MM.1S (cell line): ENCODE measurements around the gene PLAAT2.
"Not testable (repeated sequence)": the region's sequence is repeated elsewhere in the genome, so short reads cannot be mapped to it uniquely, and the experiment has no call there.

ENCODE experiments used
- DNase-seq: peaks from one replicate; pipeline ENCODE4 v3.0.0-alpha.2; 2015
- H2AFZ ChIP-seq: fragments of 300-600 bp; sonication (generic); 2 replicates; pipeline ENCODE4 v1.6.0; 2016; ENCODE audit warnings: antibody characterized with exemption, low read length
- H3F3A ChIP-seq: fragments of 300-600 bp; sonication (generic); 2 replicates; pipeline ENCODE4 v1.6.1; 2016; ENCODE audit warnings: mild to moderate bottlenecking, antibody characterized with exemption, low read length, moderate library complexity, mixed read lengths; ENCODE audit not compliant: insufficient read depth
- H3K27ac ChIP-seq: fragments of 300-600 bp; sonication (generic); 2 replicates; pipeline ENCODE4 v1.5.1; 2016; ENCODE audit warnings: mild to moderate bottlenecking, low read length
- H3K27me3 ChIP-seq: fragments of 300-600 bp; sonication (generic); replicated peaks from 2 replicates; pipeline ENCODE4 v1.6.0; 2016; ENCODE audit warnings: low read length; ENCODE audit not compliant: insufficient read depth
- H3K36me3 ChIP-seq: fragments of 300-600 bp; sonication (generic); replicated peaks from 2 replicates; pipeline ENCODE4 v1.6.1; 2016; ENCODE audit warnings: mild to moderate bottlenecking, low read length, mixed read lengths; ENCODE audit not compliant: insufficient read depth
- H3K4me1 ChIP-seq: fragments of 300-600 bp; sonication (generic); 2 replicates; pipeline ENCODE4 v1.6.1; 2016; ENCODE audit warnings: low read length, mixed read lengths
- H3K4me2 ChIP-seq: fragments of 300-600 bp; sonication (generic); 2 replicates; pipeline ENCODE4 v1.6.0; 2016; ENCODE audit warnings: low read depth, low read length
- H3K4me3 ChIP-seq: fragments of 300-600 bp; sonication (generic); 2 replicates; pipeline ENCODE4 v1.5.1; 2016; ENCODE audit warnings: low read length, mixed read lengths
- H3K79me2 ChIP-seq: fragments of 300-600 bp; sonication (generic); 2 replicates; pipeline ENCODE4 v1.6.1; 2016; ENCODE audit warnings: mixed run types, low read length, mixed read lengths
- H3K9ac ChIP-seq: fragments of 300-600 bp; sonication (generic); 2 replicates; pipeline ENCODE4 v1.6.1; 2016; ENCODE audit warnings: low read length, mixed read lengths
- H3K9me2 ChIP-seq: fragments of 300-600 bp; sonication (generic); replicated peaks from 2 replicates; pipeline ENCODE4 v1.6.1; 2016; ENCODE audit warnings: mild to moderate bottlenecking, low read length, mixed read lengths; ENCODE audit not compliant: insufficient read depth
- H3K9me3 ChIP-seq: fragments of 300-600 bp; sonication (generic); replicated peaks from 2 replicates; pipeline ENCODE4 v1.6.1; 2016; ENCODE audit warnings: mild to moderate bottlenecking, low read length, mixed read lengths; ENCODE audit not compliant: insufficient read depth
- H4K20me1 ChIP-seq: fragments of 300-600 bp; sonication (generic); 2 replicates; pipeline ENCODE4 v1.6.1; 2016; ENCODE audit warnings: mild to moderate bottlenecking, low read length, moderate library complexity, mixed read lengths; ENCODE audit not compliant: insufficient read depth
- EZH2 ChIP-seq: fragments of 300-600 bp; sonication (generic); optimal IDR thresholded peaks from 2 replicates; pipeline ENCODE3; 2017; ENCODE audit warnings: low read depth, mild to moderate bottlenecking, antibody characterized with exemption, low read length, mixed read lengths
- EZH2phosphoT487 ChIP-seq: fragments of 300-600 bp; sonication (generic); IDR thresholded peaks from 2 replicates; pipeline ENCODE4 v1.6.1; 2018; ENCODE audit warnings: antibody characterized with exemption, low read length
- TF ChIP-seq, protein P1 (sequence below): fragments of 300-600 bp; sonication (generic); IDR thresholded peaks from 2 replicates; pipeline ENCODE4 v1.5.1; 2016; ENCODE audit warnings: antibody characterized with exemption, low read length, mixed read lengths

PLAAT2 gene

DNA sequence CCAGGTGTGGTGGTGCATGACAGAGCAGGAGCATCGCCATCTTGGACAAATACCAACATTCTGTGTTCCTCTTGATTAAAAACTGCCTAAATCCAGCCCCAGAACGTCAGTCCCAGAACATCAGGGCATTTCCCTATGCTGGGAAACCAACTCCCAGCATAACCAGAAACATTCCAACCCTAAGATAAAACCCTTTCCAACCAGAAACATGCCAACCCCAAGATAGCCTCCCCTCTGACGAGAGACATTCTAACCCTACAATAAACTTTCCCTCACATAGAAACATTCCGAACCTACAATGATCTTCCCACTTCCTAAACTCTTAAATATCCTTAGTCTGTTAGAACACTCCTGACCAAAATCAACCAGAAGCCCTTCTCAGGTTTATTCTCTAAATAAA lies 15.0 kb downstream of the PLAAT2 start:
- no peak overlapping the region for H3K4me3 ChIP-seq
- H3K27ac ChIP-seq = no peak overlapping the region
- H3K9me2 ChIP-seq = no peaks in the 10 kb centered on the region
- H2AFZ ChIP-seq = no peak overlapping the region
- no peak for TF ChIP-seq EZH2phosphoT487
- TF ChIP-seq EZH2 = no peak
- TF ChIP-seq, protein P1, sequence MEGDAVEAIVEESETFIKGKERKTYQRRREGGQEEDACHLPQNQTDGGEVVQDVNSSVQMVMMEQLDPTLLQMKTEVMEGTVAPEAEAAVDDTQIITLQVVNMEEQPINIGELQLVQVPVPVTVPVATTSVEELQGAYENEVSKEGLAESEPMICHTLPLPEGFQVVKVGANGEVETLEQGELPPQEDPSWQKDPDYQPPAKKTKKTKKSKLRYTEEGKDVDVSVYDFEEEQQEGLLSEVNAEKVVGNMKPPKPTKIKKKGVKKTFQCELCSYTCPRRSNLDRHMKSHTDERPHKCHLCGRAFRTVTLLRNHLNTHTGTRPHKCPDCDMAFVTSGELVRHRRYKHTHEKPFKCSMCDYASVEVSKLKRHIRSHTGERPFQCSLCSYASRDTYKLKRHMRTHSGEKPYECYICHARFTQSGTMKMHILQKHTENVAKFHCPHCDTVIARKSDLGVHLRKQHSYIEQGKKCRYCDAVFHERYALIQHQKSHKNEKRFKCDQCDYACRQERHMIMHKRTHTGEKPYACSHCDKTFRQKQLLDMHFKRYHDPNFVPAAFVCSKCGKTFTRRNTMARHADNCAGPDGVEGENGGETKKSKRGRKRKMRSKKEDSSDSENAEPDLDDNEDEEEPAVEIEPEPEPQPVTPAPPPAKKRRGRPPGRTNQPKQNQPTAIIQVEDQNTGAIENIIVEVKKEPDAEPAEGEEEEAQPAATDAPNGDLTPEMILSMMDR = no peak
- H3K4me2 ChIP-seq = no peak overlapping the region
- peaks cover 10% of the 10 kb centered on the region for H3K4me1 ChIP-seq
- H4K20me1 ChIP-seq = no peaks in the 10 kb centered on the region
- H3F3A ChIP-seq = no peaks in the 10 kb centered on the region
- H3K27me3 ChIP-seq = no peaks in the 10 kb centered on the region
- no peaks in the 10 kb centered on the region for H3K9me3 ChIP-seq
- no peaks in the 10 kb centered on the region for H3K36me3 ChIP-seq
- no peak for DNase-seq
- H3K79me2 ChIP-seq = no peaks in the 10 kb centered on the region
- H3K9ac ChIP-seq = no peak overlapping the region

DNA sequence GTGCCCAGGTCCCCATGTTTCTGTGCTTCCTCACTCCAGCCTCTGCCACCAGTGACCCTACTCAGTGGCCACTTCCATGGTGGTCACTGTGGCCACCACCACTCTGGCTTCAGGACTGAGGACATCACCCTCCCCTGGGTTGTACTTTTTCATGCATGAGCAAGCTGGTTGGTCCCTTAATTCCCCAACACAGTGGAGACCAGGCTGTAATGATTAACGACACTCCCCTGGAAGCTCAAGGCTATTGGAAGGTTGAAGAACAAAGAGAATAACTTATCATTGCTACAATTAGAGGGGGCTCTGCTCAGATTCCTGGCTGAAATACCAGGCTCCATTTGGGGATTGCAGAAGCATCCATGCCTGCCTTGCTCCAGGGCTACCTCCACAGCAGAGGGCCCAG lies 16.1 kb downstream of the PLAAT2 start:
- no peaks in the 10 kb centered on the region for H3F3A ChIP-seq
- no peaks in the 10 kb centered on the region for H3K79me2 ChIP-seq
- no peak overlapping the region for H3K27ac ChIP-seq
- TF ChIP-seq, protein P1 = no peak
- TF ChIP-seq EZH2 (no peak), EZH2phosphoT487 (no peak)
- H3K4me3 ChIP-seq = no peak overlapping the region
- H3K4me2 ChIP-seq = no peak overlapping the region
- no peak overlapping the region for H2AFZ ChIP-seq
- DNase-seq = no peak
- no peaks in the 10 kb centered on the region for H3K36me3 ChIP-seq
- H3K27me3 ChIP-seq = no peaks in the 10 kb centered on the region
- no peaks in the 10 kb centered on the region for H3K9me3 ChIP-seq
- H4K20me1 ChIP-seq = no peaks in the 10 kb centered on the region
- peaks cover 11% of the 10 kb centered on the region for H3K4me1 ChIP-seq
- H3K9me2 ChIP-seq = no peaks in the 10 kb centered on the region
- no peak overlapping the region for H3K9ac ChIP-seq

DNA sequence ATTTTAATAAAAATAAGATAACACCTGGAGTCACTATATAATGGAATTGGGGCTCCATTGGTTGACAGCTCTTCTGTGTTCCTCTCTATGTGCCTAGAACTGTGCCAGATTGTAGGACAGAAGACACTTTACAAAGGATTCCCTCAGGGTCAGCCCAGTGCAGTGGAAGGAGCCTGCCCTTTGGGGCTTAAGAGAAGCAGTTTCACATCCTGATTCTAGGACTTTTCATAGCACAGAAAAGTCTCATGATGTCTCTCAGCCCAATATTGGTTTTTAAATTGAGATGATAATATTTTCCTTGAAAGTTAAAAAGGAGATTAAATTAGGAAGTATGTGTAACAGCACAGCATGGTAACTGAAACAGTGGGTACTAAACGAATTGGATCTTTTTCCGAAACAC lies 19.5 kb downstream of the PLAAT2 start:
- TF ChIP-seq EZH2phosphoT487 (no peak), EZH2 (no peak)
- TF ChIP-seq, protein P1 = no peak
- Histone ChIP-seq H3K4me1 (peaks cover 11% of the 10 kb centered on the region), H3K4me2 (no peak overlapping the region), H3K27me3 (no peaks in the 10 kb centered on the region), H3K79me2 (no peaks in the 10 kb centered on the region), H3K9me3 (no peaks in the 10 kb centered on the region), H2AFZ (no peak overlapping the region), H3K27ac (no peak overlapping the region), H3K9ac (no peak overlapping the region), H3K9me2 (no peaks in the 10 kb centered on the region), H3F3A (no peaks in the 10 kb centered on the region), H3K4me3 (no peak overlapping the region), H3K36me3 (no peaks in the 10 kb centered on the region), H4K20me1 (no peaks in the 10 kb centered on the region)
- no peak for DNase-seq

DNA sequence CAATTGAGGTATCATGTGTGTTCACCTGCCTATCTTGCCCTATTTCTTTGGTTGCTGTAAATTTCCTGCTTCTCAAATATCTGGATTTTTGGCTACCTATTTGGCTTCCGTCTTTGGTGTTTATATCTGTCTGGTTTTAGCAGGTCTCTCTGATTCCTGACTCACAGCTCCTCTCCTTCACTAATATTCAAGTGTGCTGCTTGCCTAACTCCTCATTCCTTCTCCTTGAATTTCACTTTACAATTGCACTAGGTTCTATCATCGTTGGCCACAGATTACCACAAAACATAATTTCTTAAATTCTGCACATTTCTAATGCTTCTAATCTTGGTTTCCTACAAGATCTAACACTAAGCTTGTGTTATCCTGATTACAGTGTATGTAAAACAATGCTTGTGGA lies 20.7 kb downstream of the PLAAT2 start:
- H4K20me1 ChIP-seq, H3K27ac ChIP-seq, DNase-seq, H3K36me3 ChIP-seq, H3K27me3 ChIP-seq, H3K4me2 ChIP-seq, H2AFZ ChIP-seq, H3K9ac ChIP-seq, H3K9me3 ChIP-seq, H3K9me2 ChIP-seq, H3K4me3 ChIP-seq, H3F3A ChIP-seq, H3K79me2 ChIP-seq: not testable (repeated sequence)
- H3K4me1 ChIP-seq = peaks cover 13% of the 10 kb centered on the region
